HG03045 (cell line): ENCODE data around the gene RAC3.

Experiments
- ATAC-seq: cut with Tn5 transposase; IDR thresholded peaks from one replicate; pipeline ENCODE4 v1.9.1; 2021; ENCODE audit warnings: mild to moderate bottlenecking, moderate library complexity; ENCODE audit not compliant: unreplicated experiment

Gene RAC3

GRCh38 chr17:82031303-82031884 is at the start of gene RAC3:
TSS of gene RAC3 (plus strand) at chr17:82031678. CDS start at chr17:82031762, 84 bp downstream.
- no peak for ATAC-seq

- no peak for ATAC-seq
Observed at GRCh38 chr17:81983011-81983638, 48.4 kb upstream of the RAC3 start.

GRCh38 chr17:81983639-81984373 is 47.7 kb upstream of the RAC3 start:
- ATAC-seq = no peak

DNA sequence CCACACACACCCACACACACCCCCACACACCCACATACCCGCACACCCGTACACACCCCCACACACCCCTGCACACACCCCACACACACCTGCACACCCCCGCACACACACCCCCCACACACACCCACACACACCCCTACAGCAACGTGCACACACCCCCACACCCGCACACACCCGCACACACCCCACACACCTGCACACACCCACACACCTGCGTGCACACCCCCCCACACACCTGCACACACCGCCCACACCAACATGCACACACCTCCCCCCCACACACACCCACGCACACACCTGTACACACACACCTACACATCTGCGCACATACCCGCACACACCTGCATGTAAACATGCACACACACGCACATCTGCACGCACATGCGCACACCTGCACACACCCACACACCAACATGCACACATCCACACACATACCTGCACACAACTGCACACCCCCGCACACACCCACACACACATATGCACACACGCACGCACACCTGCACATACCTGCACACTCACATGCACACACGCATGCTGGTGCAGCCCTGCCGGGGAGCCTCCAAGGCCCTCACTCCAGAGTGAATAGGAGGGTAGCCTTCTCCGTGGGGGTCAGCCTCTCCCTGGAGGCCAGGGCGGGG is 46.6 kb upstream of the RAC3 start:
- no peak for ATAC-seq

GRCh38 chr17:81986606-81987005 is 44.9 kb upstream of the RAC3 start:
- ATAC-seq = no peak

GRCh38 chr17:81987161-81987770 is 44.2 kb upstream of the RAC3 start:
- no peak for ATAC-seq

GRCh38 chr17:81990836-81991683 is 40.4 kb upstream of the RAC3 start:
- no peak for ATAC-seq

DNA sequence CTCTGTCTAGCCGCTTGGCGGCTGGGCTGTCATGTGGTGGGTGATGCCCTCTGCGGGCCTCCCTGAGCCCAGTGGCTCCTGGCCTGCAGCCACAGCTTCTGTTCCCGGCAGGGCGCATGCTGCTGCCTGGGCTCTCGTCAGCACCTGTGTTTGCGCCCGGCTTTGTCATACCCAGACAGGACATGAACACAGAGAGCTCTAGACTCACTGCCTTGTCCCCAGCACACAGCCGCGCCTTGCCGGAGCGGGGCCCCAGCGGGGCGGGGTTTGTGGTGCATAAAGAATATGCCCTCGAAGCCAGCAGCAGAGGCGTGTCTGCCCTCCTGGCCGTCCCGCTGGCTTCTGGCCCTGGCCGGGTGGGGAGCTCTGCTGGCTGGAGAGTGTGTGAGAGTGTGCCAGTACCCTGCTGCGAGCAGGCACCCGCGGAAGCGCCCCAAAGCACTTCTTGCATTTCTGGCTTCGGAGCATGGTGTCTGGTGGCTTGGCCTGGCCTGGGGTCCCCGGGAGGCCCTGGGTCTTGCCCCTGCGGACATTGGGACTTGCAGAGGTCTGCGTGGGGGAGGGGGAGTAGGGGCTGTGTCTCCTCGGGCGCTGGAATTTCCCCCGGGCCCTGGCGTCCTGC is 39.7 kb upstream of the RAC3 start:
- ATAC-seq = no peak

DNA sequence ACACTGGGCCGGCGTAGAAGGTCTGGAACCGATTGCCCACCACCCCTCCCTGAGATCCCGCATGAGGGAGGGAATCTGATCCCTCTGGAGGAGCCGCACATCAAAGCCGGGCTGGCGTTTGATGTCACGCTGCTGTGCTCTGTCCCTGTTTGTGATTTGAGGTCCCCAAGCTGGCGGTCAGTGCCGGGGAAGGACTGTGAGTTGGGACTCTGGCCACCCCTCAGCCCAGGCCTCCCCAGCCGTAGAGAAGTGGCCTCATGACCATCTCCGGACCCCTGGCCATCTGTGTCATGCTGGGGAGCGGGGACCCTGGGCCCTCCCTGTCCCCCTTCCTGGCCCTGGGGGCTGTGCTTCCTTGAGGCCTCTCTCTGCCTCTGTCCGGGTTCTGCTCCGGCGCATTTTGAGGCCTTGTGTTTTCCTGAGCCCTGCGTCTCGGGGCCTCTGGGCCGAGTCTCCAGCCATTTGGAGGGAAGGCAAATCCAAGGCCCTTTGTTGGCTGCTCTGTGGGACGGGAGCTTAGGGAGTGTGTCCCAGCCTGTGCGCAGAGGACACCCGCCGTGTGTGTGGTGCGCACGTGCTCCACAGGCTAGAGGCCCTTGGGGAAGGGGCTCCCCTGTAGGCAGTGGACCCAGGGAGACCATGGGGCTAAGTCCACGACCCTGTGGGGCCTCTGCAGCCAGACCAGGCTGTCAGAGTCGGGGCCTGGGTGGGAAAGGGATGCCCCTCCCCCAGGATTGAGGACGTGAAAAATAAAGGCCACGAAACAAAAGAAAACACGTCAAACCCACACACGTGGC is 39.0 kb upstream of the RAC3 start:
- no peak for ATAC-seq

DNA sequence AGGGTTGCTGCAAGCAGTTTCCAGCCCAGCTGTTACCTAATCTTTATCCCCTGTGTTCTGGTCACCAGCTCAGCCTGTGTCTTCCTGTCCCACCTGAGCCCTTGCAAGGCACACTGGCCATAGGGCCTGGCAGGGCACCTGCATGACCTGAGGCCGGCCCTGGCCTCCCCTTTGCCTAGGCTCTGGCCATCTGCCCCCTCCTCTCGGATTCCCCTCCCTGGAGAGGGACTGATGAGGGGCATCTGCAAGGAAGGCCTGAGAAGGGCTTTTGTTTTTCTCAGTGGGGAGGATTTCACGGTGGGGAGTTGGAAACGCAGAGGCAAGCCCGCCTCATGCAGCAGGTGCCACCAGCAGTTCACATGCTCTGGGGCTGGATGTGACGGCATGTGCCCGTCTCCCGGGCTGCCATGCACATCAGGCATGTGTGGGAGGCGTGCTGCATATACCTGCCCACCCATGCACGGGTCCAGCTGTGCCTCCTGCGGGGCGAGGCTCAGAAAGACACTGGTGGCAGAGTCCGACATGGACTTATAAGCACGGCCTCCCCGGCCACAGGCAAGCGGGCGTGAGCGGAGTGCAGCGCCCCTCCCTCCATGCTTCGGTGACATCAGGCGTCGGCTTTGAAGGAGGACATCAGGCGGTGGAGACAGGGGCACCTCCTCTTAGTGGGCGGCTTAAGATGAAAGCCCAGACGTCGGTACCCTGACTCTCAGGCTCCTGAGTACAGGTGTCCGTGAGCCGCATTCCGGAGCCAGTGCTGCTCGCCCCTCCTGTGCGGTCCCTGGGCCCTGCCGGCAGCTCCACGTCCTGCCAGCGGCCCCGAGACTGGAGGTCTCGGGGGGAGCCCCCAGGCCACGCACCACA is 37.5 kb upstream of the RAC3 start:
- ATAC-seq = no peak

DNA sequence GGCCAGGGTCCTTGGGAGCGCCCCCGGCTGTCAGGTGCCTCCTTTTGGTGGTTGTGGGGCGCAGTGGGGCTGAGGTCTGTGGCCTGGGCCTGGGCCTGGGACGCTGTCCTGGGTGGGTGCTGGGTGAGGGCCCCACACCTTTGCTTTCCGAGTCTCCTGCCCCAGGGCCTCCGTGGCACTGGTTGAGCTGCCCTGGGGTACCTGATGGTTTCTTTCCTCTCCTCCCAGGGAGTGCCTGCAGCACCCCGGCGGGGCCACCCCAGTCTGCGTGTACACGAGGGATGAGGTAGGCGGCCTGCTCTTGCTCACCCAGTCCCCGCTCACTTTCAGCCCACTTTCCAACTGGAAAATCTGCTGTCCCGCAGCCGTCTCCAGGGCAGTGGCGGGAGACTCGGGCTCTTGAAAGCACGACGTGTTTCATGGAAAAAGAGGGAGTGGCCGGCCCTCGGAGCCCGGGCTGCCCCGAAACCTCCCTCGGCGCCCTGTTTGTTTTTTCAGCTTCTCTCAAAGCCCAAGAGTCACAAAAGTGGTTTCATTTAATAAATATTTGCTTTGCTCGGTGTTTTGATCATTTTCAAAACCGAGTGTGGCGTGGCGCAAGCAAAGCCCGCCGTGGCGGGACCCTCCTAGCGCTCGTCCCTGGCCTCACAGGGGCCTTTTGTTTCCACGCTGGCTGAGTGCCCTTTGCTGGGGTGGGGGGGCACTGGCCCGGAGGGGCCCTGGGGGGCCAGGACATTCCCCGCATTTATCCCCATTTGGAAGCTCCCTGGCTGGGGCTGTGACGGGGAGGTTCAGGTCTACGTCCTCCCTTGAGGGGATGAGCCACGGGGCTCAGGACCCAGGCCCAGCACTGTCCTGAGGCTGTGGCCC is 36.6 kb upstream of the RAC3 start:
- no peak for ATAC-seq

GRCh38 chr17:81995463-81996231 is 35.8 kb upstream of the RAC3 start:
- ATAC-seq = no peak

DNA sequence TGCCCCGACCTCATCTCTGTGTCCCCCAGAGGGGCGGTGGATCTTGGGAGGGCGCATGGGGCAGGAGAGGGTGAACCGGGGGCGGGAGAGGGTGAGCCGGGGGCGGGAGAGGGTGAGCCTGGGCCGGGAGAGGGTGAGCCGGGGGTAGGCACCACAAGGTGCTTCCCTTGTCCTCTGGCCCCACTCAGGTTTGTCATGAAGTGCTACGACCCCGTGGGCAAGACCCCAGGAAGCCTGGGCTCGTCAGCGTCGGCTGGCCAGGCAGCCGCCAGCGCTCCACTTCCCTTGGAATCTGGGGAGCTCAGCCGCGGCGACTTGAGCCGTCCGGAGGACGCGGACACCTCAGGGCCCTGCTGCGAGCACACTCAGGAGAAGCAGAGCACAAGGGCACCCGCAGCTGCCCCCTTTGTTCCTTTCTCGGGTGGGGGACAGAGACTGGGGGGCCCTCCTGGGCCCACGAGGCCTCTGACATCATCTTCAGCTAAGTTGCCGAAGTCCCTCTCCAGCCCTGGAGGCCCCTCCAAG is 35.2 kb upstream of the RAC3 start:
- ATAC-seq = no peak

GRCh38 chr17:81996757-81997441 is 34.6 kb upstream of the RAC3 start:
- ATAC-seq = no peak

- ATAC-seq = no peak
Observed at GRCh38 chr17:81998212-81998611, 33.3 kb upstream of the RAC3 start.
